Kidney epithelial cell (primary cell): Measurements from ENCODE around the gene CASK. TPM values are rescaled to one million over a fixed set of nuclear protein-coding genes. Genes with fewer than 3 reads are reported as not detected.

Experiments
- DNase-seq: peaks from one replicate; pipeline ENCODE4 v3.0.0-alpha.2; 2010; ENCODE audit warnings: low read depth
- H3K27me3 ChIP-seq: 2 replicates; pipeline ENCODE4 v1.6.0; 2011; ENCODE audit warnings: low read length; ENCODE audit not compliant: control insufficient read depth, insufficient read depth
- H3K36me3 ChIP-seq: 2 replicates; pipeline ENCODE4 v1.5.1; 2011; ENCODE audit warnings: low read length; ENCODE audit not compliant: control insufficient read depth, insufficient read depth
- H3K4me3 ChIP-seq: 2 replicates; pipeline ENCODE4 v1.5.1; 2011; ENCODE audit warnings: low read depth, mild to moderate bottlenecking, control low read depth, low read length
- total RNA-seq: library from RNA; depleted of rRNA; stranded (reverse); fragments of >200 nt; gene quantifications from 2 replicates; pipeline ENCODE4 v1.2.3, GENCODE V29; 2015
- TF ChIP-seq, protein P1 (sequence below): IDR thresholded peaks from 2 replicates; pipeline ENCODE4 v1.5.1; 2011; ENCODE audit warnings: mild to moderate bottlenecking, moderate library complexity, low read length, control low read depth, inconsistent platforms; ENCODE audit not compliant: insufficient read depth, poor library complexity, severe bottlenecking

CASK gene
- total RNA-seq, 1 donor from 2014 or later: 69.1 TPM

- TF ChIP-seq, protein P1, sequence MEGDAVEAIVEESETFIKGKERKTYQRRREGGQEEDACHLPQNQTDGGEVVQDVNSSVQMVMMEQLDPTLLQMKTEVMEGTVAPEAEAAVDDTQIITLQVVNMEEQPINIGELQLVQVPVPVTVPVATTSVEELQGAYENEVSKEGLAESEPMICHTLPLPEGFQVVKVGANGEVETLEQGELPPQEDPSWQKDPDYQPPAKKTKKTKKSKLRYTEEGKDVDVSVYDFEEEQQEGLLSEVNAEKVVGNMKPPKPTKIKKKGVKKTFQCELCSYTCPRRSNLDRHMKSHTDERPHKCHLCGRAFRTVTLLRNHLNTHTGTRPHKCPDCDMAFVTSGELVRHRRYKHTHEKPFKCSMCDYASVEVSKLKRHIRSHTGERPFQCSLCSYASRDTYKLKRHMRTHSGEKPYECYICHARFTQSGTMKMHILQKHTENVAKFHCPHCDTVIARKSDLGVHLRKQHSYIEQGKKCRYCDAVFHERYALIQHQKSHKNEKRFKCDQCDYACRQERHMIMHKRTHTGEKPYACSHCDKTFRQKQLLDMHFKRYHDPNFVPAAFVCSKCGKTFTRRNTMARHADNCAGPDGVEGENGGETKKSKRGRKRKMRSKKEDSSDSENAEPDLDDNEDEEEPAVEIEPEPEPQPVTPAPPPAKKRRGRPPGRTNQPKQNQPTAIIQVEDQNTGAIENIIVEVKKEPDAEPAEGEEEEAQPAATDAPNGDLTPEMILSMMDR: no peak
- H3K4me3 ChIP-seq: no peak overlapping the region
- no peak for DNase-seq
- no peaks in the 10 kb centered on the region for H3K36me3 ChIP-seq
- no peaks in the 10 kb centered on the region for H3K27me3 ChIP-seq
Measured at GRCh38 chrX:41670112-41670511, 253.2 kb downstream of the CASK start.

GRCh38 chrX:41667631-41668030 lies 255.7 kb downstream of the CASK start:
- H3K36me3 ChIP-seq: no peaks in the 10 kb centered on the region
- no peaks in the 10 kb centered on the region for H3K27me3 ChIP-seq
- no peak for DNase-seq
- TF ChIP-seq, protein P1: no peak
- H3K4me3 ChIP-seq: no peak overlapping the region

DNA sequence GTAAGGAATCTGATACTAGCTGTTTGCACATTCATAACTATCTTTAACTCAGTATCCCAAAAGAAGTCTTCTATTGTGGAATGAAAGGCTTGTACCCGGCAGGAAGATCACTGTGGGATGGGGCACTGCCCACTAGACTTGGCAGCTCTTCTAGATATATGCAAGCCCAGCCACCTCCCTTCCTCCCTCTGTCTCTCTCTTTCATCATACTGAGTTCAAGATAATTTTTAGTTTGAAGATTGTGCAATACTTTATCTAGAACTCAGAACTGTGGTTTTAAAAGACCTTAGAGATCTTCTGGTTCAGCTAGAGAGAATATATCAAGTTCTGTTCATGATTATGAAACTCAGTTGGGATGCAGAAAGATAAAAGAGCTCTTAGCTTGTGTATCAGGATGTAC lies 257.1 kb downstream of the CASK start:
- H3K27me3 ChIP-seq: no peaks in the 10 kb centered on the region
- TF ChIP-seq, protein P1: no peak
- H3K36me3 ChIP-seq: no peaks in the 10 kb centered on the region
- DNase-seq: no peak
- no peak overlapping the region for H3K4me3 ChIP-seq

DNA sequence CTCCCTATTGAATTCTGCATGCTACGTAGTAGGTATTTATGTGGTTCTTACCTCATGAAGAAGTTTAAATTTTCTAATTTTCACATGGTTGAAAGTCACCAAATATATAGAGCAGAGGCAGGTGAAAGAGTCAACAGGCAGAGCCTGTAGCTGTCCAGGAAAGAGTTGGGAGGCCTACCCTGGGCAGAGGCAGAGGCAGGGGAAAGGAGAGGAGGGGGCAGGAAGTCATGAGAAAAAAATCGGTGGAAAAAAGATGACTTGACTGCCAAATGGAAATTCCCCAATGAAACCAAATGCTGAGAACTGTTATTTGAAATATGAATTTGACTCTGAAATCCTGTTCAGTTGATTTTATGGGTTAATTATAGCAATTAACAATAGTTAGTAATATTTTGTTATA lies 257.7 kb downstream of the CASK start:
- TF ChIP-seq, protein P1: no peak
- Histone ChIP-seq H3K36me3 (no peaks in the 10 kb centered on the region), H3K27me3 (no peaks in the 10 kb centered on the region), H3K4me3 (no peak overlapping the region)
- no peak for DNase-seq

- no peak for DNase-seq
- TF ChIP-seq, protein P1: no peak
- Histone ChIP-seq H3K36me3 (no peaks in the 10 kb centered on the region), H3K27me3 (no peaks in the 10 kb centered on the region), H3K4me3 (no peak overlapping the region)
Measured at GRCh38 chrX:41664908-41665307, 258.4 kb downstream of the CASK start.

DNA sequence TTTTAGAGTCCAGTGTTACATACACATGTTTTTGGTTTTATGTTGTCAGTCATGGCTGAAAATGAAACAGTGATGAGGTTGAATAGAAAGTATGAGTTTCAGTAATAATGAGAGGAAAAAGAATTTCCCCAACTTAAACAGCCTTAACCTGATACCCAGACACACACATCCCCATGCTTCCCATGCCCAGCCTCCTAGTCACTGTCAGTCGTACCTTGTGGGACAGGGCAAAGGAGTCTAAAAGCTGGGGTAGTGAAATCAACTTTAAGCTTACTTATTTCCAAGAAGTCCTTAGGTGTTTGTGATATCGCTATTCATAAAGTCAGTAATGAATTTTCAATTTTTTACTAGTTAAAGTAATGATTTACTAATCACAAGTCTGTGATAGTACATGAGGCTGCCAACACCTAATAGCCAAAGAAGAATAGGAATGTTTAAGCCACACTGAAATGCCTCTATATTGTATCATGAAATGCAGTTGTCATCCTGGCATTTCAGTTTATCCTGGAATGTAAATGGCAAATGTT lies 258.9 kb downstream of the CASK start:
- TF ChIP-seq, protein P1: no peak
- DNase-seq: no peak
- Histone ChIP-seq H3K27me3 (no peaks in the 10 kb centered on the region), H3K4me3 (no peak overlapping the region), H3K36me3 (no peaks in the 10 kb centered on the region)
